Keratinocyte (primary cell): ENCODE measurements around the gene ZFP1.

Experiments
- CTCF ChIP-seq, 3 experiments: IDR thresholded peaks in 1 of 3; conservative IDR thresholded peaks in 1 of 3; optimal IDR thresholded peaks in 1 of 3; 2 replicates in 2 of 3; 3 replicates in 1 of 3; pipeline versions ENCODE3 to v1.5.1; 2011; ENCODE audit warnings: low read length in 3 of 3, mild to moderate bottlenecking in 3 of 3, moderate library complexity in 2 of 3, control low read depth in 1 of 3, inconsistent platforms in 1 of 3; ENCODE audit not compliant: insufficient read depth in 2 of 3; ENCODE audit errors: extremely low read depth in 1 of 3
- EZH2 ChIP-seq: IDR thresholded peaks from one replicate; pipeline ENCODE4 v1.6.1; 2012; ENCODE audit warnings: inconsistent platforms, mild to moderate bottlenecking, low read length, moderate library complexity

- TF ChIP-seq CTCF (optimal IDR thresholded peaks at IDR 0.05 in 1 of 3, IDR thresholded peaks at IDR 0.05 in 1 of 3, conservative IDR thresholded peaks at IDR 0.05 in 1 of 3; ENCODE audit: extremely low read depth in 1 of 3, insufficient read depth in 2 of 3, low read length in 3 of 3): no peak
- no peak for TF ChIP-seq EZH2
These were observed 3.5 kb downstream of the ZFP1 start for GRCh38 chr16:75151798-75152197.
